Heart left ventricle (tissue), 16 donors: ENCODE measurements around the gene SOX3. TPM values are rescaled to one million over a fixed set of nuclear protein-coding genes. Genes with fewer than 3 reads are reported as not detected.

Source experiments
- ATAC-seq, 4 donors: fragments of 200-7000 bp; cut with Tn5 transposase; one replicate each; pipeline ENCODE4 v1.9.1; 2020 to 2022; ENCODE audit warnings: moderate library complexity in 4 of 4, mild to moderate bottlenecking in 3 of 4, moderate number of reproducible peaks in 1 of 4
- DNase-seq, 5 donors: peaks; one replicate each; pipeline ENCODE4 v3.0.0-alpha.2; 2020
- H3K27ac ChIP-seq, 12 donors: fragments of 200-600 bp; sonication (generic) in 4 of 12; one replicate each; pipeline versions ENCODE4 v1.5.0 to v1.8.0; 2016 to 2022; ENCODE audit warnings: mild to moderate bottlenecking in 2 of 12
- H3K27me3 ChIP-seq, 9 donors: fragments of 200-600 bp; sonication (generic) in 2 of 9; one replicate each; pipeline versions ENCODE4 v1.5.1 to v1.8.0; 2016 to 2022; ENCODE audit warnings: mild to moderate bottlenecking in 3 of 9
- H3K36me3 ChIP-seq, 9 donors: fragments of 200-600 bp; sonication (generic) in 2 of 9; one replicate each; pipeline versions ENCODE4 v1.5.0 to v1.8.0; 2018 to 2022; ENCODE audit warnings: mild to moderate bottlenecking in 2 of 9
- H3K4me1 ChIP-seq, 12 donors: fragments of 200-600 bp; sonication (generic) in 4 of 12; one replicate each; pipeline versions ENCODE4 v1.5.0 to v1.8.0; 2016 to 2022; ENCODE audit warnings: mild to moderate bottlenecking in 3 of 12
- H3K4me3 ChIP-seq, 12 donors: fragments of 200-600 bp; sonication (generic) in 4 of 12; one replicate each; pipeline versions ENCODE4 v1.5.0 to v1.8.0; 2017 to 2022; ENCODE audit warnings: mild to moderate bottlenecking in 9 of 12, moderate library complexity in 4 of 12
- H3K9me3 ChIP-seq, 12 donors: fragments of 200-600 bp; sonication (generic) in 4 of 12; one replicate each; pipeline versions ENCODE4 v1.5.0 to v1.8.0; 2016 to 2022; ENCODE audit warnings: mild to moderate bottlenecking in 1 of 12
- CTCF ChIP-seq, 12 donors: fragments of 200-600 bp; sonication (generic) in 4 of 12; IDR thresholded peaks; one replicate each; pipeline versions ENCODE4 v1.5.0 to v1.8.0; 2018 to 2022; ENCODE audit warnings: antibody characterized with exemption in 12 of 12, mild to moderate bottlenecking in 5 of 12
- POLR2A ChIP-seq, 2 donors: fragments of 450-650 bp; IDR thresholded peaks; one replicate each; pipeline ENCODE4 v1.6.1; 2017; ENCODE audit warnings: antibody characterized with exemption in 2 of 2, mild to moderate bottlenecking in 2 of 2, moderate library complexity in 2 of 2
- WGBS, 4 donors: extraction: QIAGEN DNeasy Blood & Tissue Kit in 2 of 4; methylation state at CpG; one replicate each; pipeline versions ENCODE4 v1.1.5 to v1.1.7; 2013 to 2018; 5-methylcytosine and 5-hydroxymethylcytosine counted together
- intact Hi-C, 10 donors: fragments of 100-400 bp; cut with DNase I; formaldehyde crosslinking; loops; one replicate each; pipeline versions ENCODE4 v1.11.1 to v1.14.2; 2022
- polyA plus RNA-seq, 2 donors: library from polyadenylated mRNA; stranded (reverse); fragments of 200-250 nt; gene quantifications; one replicate each; pipeline ENCODE4 v1.2.3, GENCODE V29; 2013
- total RNA-seq, 9 donors: library from RNA; depleted of rRNA in 2 of 9; stranded (reverse); fragments of >200 nt in 2 of 9; fragmentation: NEBNext Ultra II Directional in 3 of 9; extraction: Animal tissue kit (Norgen Biotek cat#: 25700) in 3 of 9; gene quantifications; one replicate each; pipeline versions ENCODE4 v1.1.0 to v1.2.4, GENCODE V29; 2016 to 2023
- donor health status: ischemic (EF 13 %, LVEDD 7.1; RV severe dilation, severe dysfunction).
- donor health status: healthy with polysubstance abuse.
- donor health status: DM: no; HTN: yes; CAD: no.
- donor health status: DM: no; HTN: no; CAD: no.
- donor health status: ischemic (EF 25% LVEDD 6.9; RV normal size, moderate dysfunction).
- donor health status: ischemic (EF 25% LVEDD 5.7; RV mildly dilated, moderate dysfunction).
- donor health status: healthy.
- donor health status: DM: yes; HTN: yes; CAD: no.
- donor health status: ischemic (EF 35%, LVEDD 5.7; RV mildly dilated, moderate dysfunction).
- donor health status: nonischemic (EF 11% LVEDD 7.7; RV severe dilation, severe dysfunction).
- donor health status: DM: yes; HTN: yes; CAD: no.
- donor health status: PGD.
- donor health status: ischemic (EF 29% LVEDD 5.4; RV normal size, mild dysfunction).
- donor health status: nonischemic (EF 23%, LVEDD 6.1; RV moderate dilation, normal function).

The SOX3 gene
- total and polyA plus RNA-seq, 11 donors = 0.19 TPM; not detected in 10

GRCh38 chrX:140501321-140501720, 3.5 kb downstream of the SOX3 start:
- WGBS, 4 donors = 22 to 31% (median 29%) methylated on average over 13 of the region's 13 CpGs
- DNase-seq (no peak), ATAC-seq (no peak)
- TF ChIP-seq CTCF (IDR thresholded peaks at IDR 0.05) (no peak), POLR2A (IDR thresholded peaks at IDR 0.05) (no peak)
- no peaks in the 10 kb centered on the region for H3K36me3 ChIP-seq
- peaks cover 7 to 90% (median 34%) of the 10 kb centered on the region in 9 donors for H3K27me3 ChIP-seq
- H3K27ac ChIP-seq = no peak overlapping the region
- H3K4me1 ChIP-seq = peaks cover 0 to 28% (median 0%) of the 10 kb centered on the region in 12 donors
- H3K9me3 ChIP-seq = no peaks in the 10 kb centered on the region
- intact Hi-C loops = loop anchor here in 2 of 10 donors (10.0 kb wide), 1 partner anchor 447 kb away; no protein-coding TSS in a partner anchor
- no peak overlapping the region for H3K4me3 ChIP-seq

DNA sequence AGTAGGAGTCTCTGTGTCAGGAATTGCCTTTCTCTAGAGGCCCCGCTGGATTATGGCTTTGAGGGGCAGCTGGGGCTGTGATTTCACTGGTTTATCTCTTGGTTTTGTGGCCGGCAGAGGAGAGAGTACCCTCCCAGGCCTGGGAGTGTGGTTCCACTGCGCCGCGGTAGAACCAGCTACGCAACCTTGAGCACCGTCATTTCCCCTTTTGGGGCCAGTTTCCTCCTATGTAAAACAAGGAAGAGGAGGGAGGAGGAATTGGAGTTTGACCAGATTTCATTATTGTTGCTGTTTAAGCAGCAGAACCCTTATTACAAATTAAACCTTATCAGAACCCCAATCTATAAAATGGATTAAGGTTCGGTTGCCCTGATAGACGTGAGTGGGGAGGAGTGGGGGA, 4.4 kb downstream of the SOX3 start:
- ATAC-seq (no peak), DNase-seq (no peak)
- H3K36me3 ChIP-seq = no peaks in the 10 kb centered on the region
- peaks cover 4 to 86% (median 26%) of the 10 kb centered on the region in 9 donors for H3K27me3 ChIP-seq
- H3K9me3 ChIP-seq = no peaks in the 10 kb centered on the region
- intact Hi-C loops = loop anchor here in 2 of 10 donors (10.0 kb wide), 1 partner anchor 446 kb away; no protein-coding TSS in a partner anchor
- 27 to 40% (median 37%) methylated on average over 9 of the region's 9 CpGs for WGBS, 4 donors
- no peak overlapping the region for H3K4me3 ChIP-seq
- no peak for TF ChIP-seq POLR2A (IDR thresholded peaks at IDR 0.05)
- TF ChIP-seq CTCF (IDR thresholded peaks at IDR 0.05) = no peak
- H3K27ac ChIP-seq = no peak overlapping the region
- H3K4me1 ChIP-seq = peaks cover 0 to 21% (median 0%) of the 10 kb centered on the region in 12 donors

DNA sequence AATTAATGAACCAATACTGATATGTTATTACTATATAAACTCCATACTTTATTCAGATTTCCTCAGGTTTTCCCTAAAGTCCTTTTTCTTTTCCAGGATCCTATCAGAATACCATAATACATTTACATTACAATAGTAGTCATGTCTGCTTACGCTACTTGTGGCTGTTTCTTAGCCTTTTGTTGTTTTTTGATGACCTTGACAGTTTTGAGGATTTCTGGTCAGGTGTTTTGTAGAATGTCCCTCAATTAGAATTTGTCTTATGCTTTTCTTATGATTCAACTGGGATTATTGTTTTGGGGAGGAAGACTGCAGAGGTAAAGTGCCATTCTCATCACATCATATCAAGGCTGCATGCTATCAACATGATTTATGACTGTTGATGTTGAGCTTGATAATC, 9.1 kb downstream of the SOX3 start:
- no peak for TF ChIP-seq POLR2A (IDR thresholded peaks at IDR 0.05)
- no peak for TF ChIP-seq CTCF (IDR thresholded peaks at IDR 0.05)
- WGBS, 4 donors = 78 to 94% (median 87%) methylated on average over 1 of the region's 1 CpG
- Histone ChIP-seq H3K27ac (no peak overlapping the region), H3K9me3 (no peaks in the 10 kb centered on the region), H3K4me3 (no peak overlapping the region), H3K4me1 (no peaks in the 10 kb centered on the region), H3K36me3 (no peaks in the 10 kb centered on the region), H3K27me3 (peaks cover 0 to 47% (median 0%) of the 10 kb centered on the region in 9 donors)
- intact Hi-C loops = no loop called here
- no peak for ATAC-seq
- no peak for DNase-seq

DNA sequence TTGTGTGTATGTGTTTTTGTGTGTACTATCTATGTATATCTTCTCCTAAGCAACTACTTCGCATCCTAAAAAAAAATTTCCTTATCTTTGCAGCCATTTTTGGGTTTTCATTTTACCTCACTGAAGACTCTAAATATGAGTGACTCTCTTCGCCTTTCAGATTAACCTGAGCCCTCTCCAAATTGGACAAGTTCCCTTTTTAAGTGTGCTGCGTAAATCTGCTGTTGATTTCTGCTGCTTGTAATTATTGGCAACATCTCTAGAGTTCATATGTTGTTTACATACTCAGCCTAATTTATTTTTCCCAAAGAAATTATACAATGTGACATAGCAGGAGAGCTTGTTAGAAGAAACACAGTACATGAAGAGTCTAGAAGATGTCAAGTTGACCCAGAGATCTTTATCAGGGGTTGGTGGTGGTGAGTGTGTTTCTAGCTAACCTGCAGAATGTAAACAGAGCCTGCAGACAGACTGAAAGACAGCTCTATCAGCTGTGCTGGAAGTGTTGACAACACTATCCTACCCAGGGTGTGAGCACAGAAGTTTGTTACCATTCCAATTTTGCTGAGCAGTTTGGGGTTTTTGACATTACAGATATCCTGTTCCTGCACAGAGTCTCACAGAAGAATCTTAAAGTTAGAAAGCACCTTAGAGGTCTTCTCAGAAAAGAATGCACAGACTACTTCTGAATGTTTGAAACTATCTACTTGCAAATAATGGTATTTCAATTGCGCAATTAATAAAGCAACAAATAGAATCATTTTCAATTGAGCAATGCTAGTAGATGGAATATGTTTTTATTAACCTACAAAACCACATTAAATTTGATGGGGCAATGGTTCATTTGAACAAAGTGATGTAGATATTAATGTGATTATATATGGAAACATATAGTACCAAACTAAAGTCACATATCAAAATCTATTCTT, 12.5 kb downstream of the SOX3 start:
- Histone ChIP-seq H3K27ac (no peak overlapping the region), H3K9me3 (no peaks in the 10 kb centered on the region), H3K4me3 (no peak overlapping the region), H3K27me3 (peaks cover 0 to 15% (median 3%) of the 10 kb centered on the region in 9 donors), H3K4me1 (no peaks in the 10 kb centered on the region), H3K36me3 (no peaks in the 10 kb centered on the region)
- no peak for TF ChIP-seq POLR2A (IDR thresholded peaks at IDR 0.05)
- no peak for TF ChIP-seq CTCF (IDR thresholded peaks at IDR 0.05)
- DNase-seq = no peak
- WGBS, 4 donors = 48 to 57% (median 56%) methylated on average over 4 of the region's 4 CpGs
- ATAC-seq = peak; percentile 26 to 81 (median 48)
- intact Hi-C loops = no loop called here
